ENCODE measurements around the gene CCDC88B. TPM values are rescaled to one million over a fixed set of nuclear protein-coding genes. Genes with fewer than 3 reads are reported as not detected.
A peak's percentile ranks its signal among the peaks of the same experiment; 100 is the strongest.

The CCDC88B gene
- total RNA-seq, 2 donors from 2014 or later: 8.8 to 16.2 TPM

GRCh38 chr11:64338716-64339115, 1.3 kb upstream of the CCDC88B start:
- intact Hi-C loops (cut with DNase I): no loop called here
- H3K27me3 ChIP-seq: no peaks in the 10 kb centered on the region
- H3K9me3 ChIP-seq: no peaks in the 10 kb centered on the region
- peaks cover 11% of the 10 kb centered on the region for H3K4me1 ChIP-seq
- ATAC-seq: no peak
- no peak overlapping the region for H3K27ac ChIP-seq
- no peaks in the 10 kb centered on the region for H3K36me3 ChIP-seq (replicated peaks in 1 of 2; ENCODE audit: insufficient read depth in 1 of 2, low read depth in 2 of 2)
- WGBS, 2 donors: 83 to 93% methylated on average over 7 to 8 of the region's 8 CpGs
- TF ChIP-seq POLR2A (IDR thresholded peaks at IDR 0.05) (no peak), CTCF (IDR thresholded peaks at IDR 0.05) (no peak)
- no peak for DNase-seq
- no peak overlapping the region for H3K4me3 ChIP-seq

GRCh38 chr11:64339286-64339685, 718 bp upstream of the CCDC88B start:
- no peak overlapping the region for H3K27ac ChIP-seq
- no peak overlapping the region for H3K4me3 ChIP-seq
- no peaks in the 10 kb centered on the region for H3K36me3 ChIP-seq (replicated peaks in 1 of 2; ENCODE audit: insufficient read depth in 1 of 2, low read depth in 2 of 2)
- no peaks in the 10 kb centered on the region for H3K27me3 ChIP-seq
- DNase-seq (no peak), ATAC-seq (no peak)
- H3K4me1 ChIP-seq: peaks cover 11% of the 10 kb centered on the region
- WGBS, 2 donors: 60 to 65% methylated on average over 4 of the region's 4 CpGs
- no peaks in the 10 kb centered on the region for H3K9me3 ChIP-seq
- intact Hi-C loops (cut with DNase I): no loop called here
- TF ChIP-seq POLR2A (IDR thresholded peaks at IDR 0.05) (no peak), CTCF (IDR thresholded peaks at IDR 0.05) (no peak)

- H3K4me1 ChIP-seq: peaks cover 11% of the 10 kb centered on the region
- no peaks in the 10 kb centered on the region for H3K9me3 ChIP-seq
- ATAC-seq (no peak), DNase-seq (peak in 2 of 4 donors; percentile 19 to 24)
- no peaks in the 10 kb centered on the region for H3K27me3 ChIP-seq
- no peaks in the 10 kb centered on the region for H3K36me3 ChIP-seq (replicated peaks in 1 of 2; ENCODE audit: insufficient read depth in 1 of 2, low read depth in 2 of 2)
- WGBS, 2 donors: 43 to 64% methylated on average over 25 to 33 of the region's 33 CpGs
- no peak overlapping the region for H3K4me3 ChIP-seq
- intact Hi-C loops (cut with DNase I): no loop called here
- TF ChIP-seq CTCF (IDR thresholded peaks at IDR 0.05): no peak
- peak in 1 of 3 donors; percentile 12 for TF ChIP-seq POLR2A (IDR thresholded peaks at IDR 0.05)
- H3K27ac ChIP-seq: no peak overlapping the region
These were observed 799 bp downstream of the CCDC88B start for GRCh38 chr11:64340671-64341335.

- intact Hi-C loops (cut with DNase I): no loop called here
- H3K36me3 ChIP-seq (replicated peaks in 1 of 2; ENCODE audit: insufficient read depth in 1 of 2, low read depth in 2 of 2): no peaks in the 10 kb centered on the region
- no peaks in the 10 kb centered on the region for H3K27me3 ChIP-seq
- WGBS, 2 donors: 77 to 89% methylated on average over 12 to 21 of the region's 21 CpGs
- no peak overlapping the region for H3K27ac ChIP-seq
- H3K4me1 ChIP-seq: peaks cover 11% of the 10 kb centered on the region
- no peak overlapping the region for H3K4me3 ChIP-seq
- ATAC-seq (no peak), DNase-seq (no peak)
- no peaks in the 10 kb centered on the region for H3K9me3 ChIP-seq
- TF ChIP-seq POLR2A (IDR thresholded peaks at IDR 0.05): no peak
These were observed 1.4 kb downstream of the CCDC88B start for GRCh38 chr11:64341429-64341828.

- ATAC-seq (peak; percentile 96), DNase-seq (peak; percentile 95 to 97 (median 96))
- WGBS, 2 donors: 4 to 19% methylated on average over 27 to 50 of the region's 55 CpGs
- H3K27me3 ChIP-seq: no peaks in the 10 kb centered on the region
- peak overlapping the region; percentile 44 to 84 (median 72) for H3K27ac ChIP-seq
- no peak overlapping the region for H3K4me3 ChIP-seq
- peaks cover 11% of the 10 kb centered on the region for H3K4me1 ChIP-seq
- H3K9me3 ChIP-seq: no peaks in the 10 kb centered on the region
- TF ChIP-seq POLR2A (IDR thresholded peaks at IDR 0.05) (peak; percentile 66 to 79 (median 76)), CTCF (IDR thresholded peaks at IDR 0.05) (peak; percentile 49 to 87 (median 67))
- H3K36me3 ChIP-seq (replicated peaks in 1 of 2; ENCODE audit: insufficient read depth in 1 of 2, low read depth in 2 of 2): no peaks in the 10 kb centered on the region
- intact Hi-C loops (cut with DNase I): no loop called here
These were observed 2.1 kb downstream of the CCDC88B start for GRCh38 chr11:64341851-64342791.

All from body of pancreas (tissue), 4 donors.